Mucosa of rectum (tissue), 2 donors: Measurements from ENCODE around the gene AKT2.
A peak's percentile ranks its signal among the peaks of the same experiment; 100 is the strongest.

Experiments
- H3K27ac ChIP-seq, 2 donors: one replicate each; pipeline ENCODE4 v1.7.0; 2013; ENCODE audit warnings: inconsistent platforms in 2 of 2, low read depth in 2 of 2, low read length in 2 of 2
- H3K27me3 ChIP-seq, 2 donors: one replicate each; pipeline ENCODE4 v1.7.0; 2013; ENCODE audit warnings: low read length in 2 of 2; ENCODE audit not compliant: control insufficient read depth in 2 of 2, insufficient read depth in 2 of 2
- H3K36me3 ChIP-seq, 2 donors: one replicate each; pipeline ENCODE4 v1.7.0; 2013; ENCODE audit warnings: low read length in 2 of 2; ENCODE audit not compliant: control insufficient read depth in 2 of 2, insufficient read depth in 2 of 2
- H3K4me1 ChIP-seq, 2 donors: one replicate each; pipeline ENCODE4 v1.7.0; 2013; ENCODE audit warnings: low read length in 2 of 2, mild to moderate bottlenecking in 1 of 2; ENCODE audit not compliant: control insufficient read depth in 2 of 2, insufficient read depth in 2 of 2
- H3K4me3 ChIP-seq, 2 donors: one replicate each; pipeline ENCODE4 v1.7.0; 2013; ENCODE audit warnings: low read length in 2 of 2
- H3K9ac ChIP-seq, 2 donors: one replicate each; pipeline ENCODE4 v1.7.0; 2013; ENCODE audit warnings: low read length in 2 of 2, low read depth in 1 of 2, mild to moderate bottlenecking in 1 of 2
- H3K9me3 ChIP-seq, 2 donors: one replicate each; pipeline ENCODE4 v1.7.0; 2013; ENCODE audit warnings: low read length in 2 of 2; ENCODE audit not compliant: control insufficient read depth in 2 of 2
- donor health status: healthy.
- donor health status: Normal muscosa, but diverticular disease.

Gene AKT2

GRCh38 chr19:40191836-40192646, 93.1 kb downstream of the AKT2 start:
- peak overlapping the region; percentile 55 to 67 for H3K4me3 ChIP-seq
- peak overlapping the region in 1 of 2 donors; percentile 56 for H3K9ac ChIP-seq
- H3K27ac ChIP-seq: no peak overlapping the region
- no peaks in the 10 kb centered on the region for H3K27me3 ChIP-seq
- no peaks in the 10 kb centered on the region for H3K36me3 ChIP-seq
- H3K4me1 ChIP-seq: peaks cover 3 to 6% of the 10 kb centered on the region in 2 donors
- no peaks in the 10 kb centered on the region for H3K9me3 ChIP-seq

- H3K4me1 ChIP-seq: peaks cover 3 to 6% of the 10 kb centered on the region in 2 donors
- no peaks in the 10 kb centered on the region for H3K36me3 ChIP-seq
- H3K4me3 ChIP-seq: peak within 1 kb of the TSS; percentile 67 to 84
- no peaks in the 10 kb centered on the region for H3K27me3 ChIP-seq
- H3K9me3 ChIP-seq: no peaks in the 10 kb centered on the region
- H3K27ac ChIP-seq: peak within 1 kb of the TSS; percentile 78 to 89
- H3K9ac ChIP-seq: peak within 1 kb of the TSS; percentile 70 to 79
Measured at GRCh38 chr19:40190891-40191835, 94.0 kb downstream of the AKT2 start, which contains the start of gene MAP3K10. TSS of gene MAP3K10 (plus strand) at chr19:40191426. CDS start at chr19:40192032, 606 bp downstream.

- Histone ChIP-seq H3K27me3 (no peaks in the 10 kb centered on the region), H3K27ac (no peak overlapping the region), H3K4me1 (no peaks in the 10 kb centered on the region), H3K4me3 (no peak overlapping the region), H3K36me3 (no peaks in the 10 kb centered on the region), H3K9ac (no peak overlapping the region), H3K9me3 (no peaks in the 10 kb centered on the region)
Measured at GRCh38 chr19:40184273-40184672, 100.9 kb downstream of the AKT2 start.
